WTC11 (cell line): ENCODE data around the gene ZNF48. TPM values are rescaled to one million over a fixed set of nuclear protein-coding genes. Genes with fewer than 3 reads are reported as not detected.

Experiments
- ATAC-seq: fragments of 200-7000 bp; cut with Tn5 transposase; 2 replicates; pipeline ENCODE4 v1.10.0; 2021; ENCODE audit warnings: mild to moderate bottlenecking, moderate library complexity
- CTCF ChIA-PET: fragments of 300-600 bp; sonication (Branson Sonifier 250); formaldehyde crosslinking; loops from one replicate; lab custom pipeline; 2021; ENCODE audit warnings: antibody characterized with exemption; lab: Charles Lee
- POLR2A ChIA-PET: fragments of 350-600 bp; sonication (Branson Sonifier 250); formaldehyde crosslinking; loops from one replicate; lab custom pipeline; 2021; ENCODE audit warnings: antibody characterized with exemption; lab: Charles Lee
- DNase-seq: peaks from one replicate; pipeline ENCODE4 v3.0.0; 2021; ENCODE audit warnings: low spot score
- H3K27ac Mint-ChIP-seq: 2 replicates; pipeline ENCODE4 v1.8.0; 2021; ENCODE audit warnings: mixed read lengths
- H3K27me3 Mint-ChIP-seq: 2 replicates; pipeline ENCODE4 v1.8.0; 2021; ENCODE audit warnings: low read depth, mild to moderate bottlenecking, moderate library complexity, mixed read lengths
- H3K36me3 Mint-ChIP-seq: 2 replicates; pipeline ENCODE4 v1.8.0; 2021; ENCODE audit warnings: mixed read lengths
- H3K4me1 Mint-ChIP-seq: 2 replicates; pipeline ENCODE4 v1.8.0; 2022; ENCODE audit warnings: mixed read lengths
- H3K4me3 Mint-ChIP-seq: 2 replicates; pipeline ENCODE4 v1.8.0; 2021; ENCODE audit warnings: mild to moderate bottlenecking, moderate library complexity, mixed read lengths
- H3K9me3 Mint-ChIP-seq: 2 replicates; pipeline ENCODE4 v1.8.0; 2021; ENCODE audit warnings: mixed read lengths
- CBFB ChIP-seq: sonication (generic); formaldehyde crosslinking; IDR thresholded peaks from 2 replicates; pipeline ENCODE4 v1.8.1; 2022; ENCODE audit warnings: mild to moderate bottlenecking, low read depth, missing genetic modification reagents
- CDX4 ChIP-seq: fragments of 250-450 bp; sonication (Bioruptor Pico); IDR thresholded peaks from 2 replicates; pipeline ENCODE4 v1.9.0; 2021; ENCODE audit warnings: moderate library complexity, mild to moderate bottlenecking, inconsistent platforms, borderline replicate concordance
- ERG ChIP-seq: fragments of 250-450 bp; sonication (Bioruptor Pico); IDR thresholded peaks from 2 replicates; pipeline ENCODE4 v1.8.0; 2021; ENCODE audit warnings: mild to moderate bottlenecking
- ESRRA ChIP-seq: sonication (generic); formaldehyde crosslinking; IDR thresholded peaks from 2 replicates; pipeline ENCODE4 v1.8.1; 2022; ENCODE audit warnings: mild to moderate bottlenecking, missing genetic modification reagents, borderline replicate concordance
- JAZF1 ChIP-seq: fragments of 250-450 bp; sonication (Bioruptor Pico); IDR thresholded peaks from 2 replicates; pipeline ENCODE4 v1.9.0; 2021; ENCODE audit warnings: moderate library complexity, mild to moderate bottlenecking, inconsistent platforms
- MXD4 ChIP-seq: fragments of 250-450 bp; sonication (Bioruptor Pico); IDR thresholded peaks from 2 replicates; pipeline ENCODE4 v1.8.0; 2021; ENCODE audit warnings: mild to moderate bottlenecking, moderate library complexity, borderline replicate concordance
- NFE2L1 ChIP-seq: sonication (generic); formaldehyde crosslinking; IDR thresholded peaks from 2 replicates; pipeline ENCODE4 v1.8.1; 2023; ENCODE audit warnings: missing genetic modification reagents
- NR2C2 ChIP-seq: sonication (generic); formaldehyde crosslinking; IDR thresholded peaks from 2 replicates; pipeline ENCODE4 v1.8.0; 2022; ENCODE audit warnings: mild to moderate bottlenecking, missing genetic modification reagents
- NR3C1 ChIP-seq: sonication (generic); formaldehyde crosslinking; conservative IDR thresholded peaks from 2 replicates; pipeline ENCODE4 v1.8.1; 2023; ENCODE audit warnings: low read depth, mild to moderate bottlenecking, missing genetic modification reagents
- OVOL2 ChIP-seq: fragments of 250-450 bp; sonication (Bioruptor Pico); IDR thresholded peaks from 2 replicates; pipeline ENCODE4 v1.9.0; 2021; ENCODE audit warnings: mild to moderate bottlenecking, borderline replicate concordance
- RELA ChIP-seq: sonication (generic); formaldehyde crosslinking; IDR thresholded peaks from 2 replicates; pipeline ENCODE4 v1.8.1; 2022; ENCODE audit warnings: missing genetic modification reagents, mild to moderate bottlenecking, borderline replicate concordance
- RORB ChIP-seq: fragments of 250-450 bp; sonication (Bioruptor Pico); IDR thresholded peaks from 2 replicates; pipeline ENCODE4 v1.9.0; 2021; ENCODE audit warnings: mild to moderate bottlenecking
- ZNF281 ChIP-seq: sonication (generic); formaldehyde crosslinking; IDR thresholded peaks from 2 replicates; pipeline ENCODE4 v1.8.0; 2023; ENCODE audit warnings: mild to moderate bottlenecking, missing genetic modification reagents
- total RNA-seq: library from RNA; stranded (reverse); gene quantifications from 3 replicates; pipeline ENCODE4 v1.2.3, GENCODE V29; 2021
- TF ChIP-seq, protein P1 (sequence below): sonication (generic); formaldehyde crosslinking; IDR thresholded peaks from 2 replicates; pipeline ENCODE4 v1.8.0; 2022; ENCODE audit warnings: mild to moderate bottlenecking, missing genetic modification reagents
- TF ChIP-seq, protein P2 (sequence below): sonication (generic); formaldehyde crosslinking; conservative IDR thresholded peaks from 2 replicates; pipeline ENCODE4 v1.8.1; 2022; ENCODE audit warnings: mild to moderate bottlenecking, missing genetic modification reagents
- TF ChIP-seq, protein P3 (sequence below): sonication (generic); formaldehyde crosslinking; IDR thresholded peaks from 2 replicates; pipeline ENCODE4 v1.8.0; 2022; ENCODE audit warnings: missing genetic modification reagents

ZNF48 gene
- total RNA-seq, 1 experiment from 2014 or later, result 39.3 TPM

GRCh38 chr16:30371248-30371816 lies 23.9 kb upstream of the ZNF48 start (continued):
- TF ChIP-seq ERG (CRISPR knock-in tag) (no peak), MXD4 (CRISPR knock-in tag) (no peak)
- TF ChIP-seq, protein P1, sequence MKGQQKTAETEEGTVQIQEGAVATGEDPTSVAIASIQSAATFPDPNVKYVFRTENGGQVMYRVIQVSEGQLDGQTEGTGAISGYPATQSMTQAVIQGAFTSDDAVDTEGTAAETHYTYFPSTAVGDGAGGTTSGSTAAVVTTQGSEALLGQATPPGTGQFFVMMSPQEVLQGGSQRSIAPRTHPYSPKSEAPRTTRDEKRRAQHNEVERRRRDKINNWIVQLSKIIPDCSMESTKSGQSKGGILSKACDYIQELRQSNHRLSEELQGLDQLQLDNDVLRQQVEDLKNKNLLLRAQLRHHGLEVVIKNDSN (CRISPR knock-in tag), result no peak

- no peak for ATAC-seq
- no peak for TF ChIP-seq NR2C2 (CRISPR knock-in tag)
- TF ChIP-seq, all 79 proteins: peak for 0
- Mint-ChIP-seq H3K27me3 (no peaks in the 10 kb centered on the region; the same call in 1 of the 2 replicates), H3K4me1 (peaks cover 39% of the 10 kb centered on the region), H3K9me3 (no peaks in the 10 kb centered on the region), H3K4me3 (peak overlapping the region; percentile 70), H3K36me3 (no peaks in the 10 kb centered on the region), H3K27ac (peak overlapping the region; percentile 57; the same call in 1 of the 2 replicates)
- POLR2A ChIA-PET, result interaction anchor here (0.6 kb wide), 1 partner anchor 252 kb away, joined by 3 read pairs; no protein-coding TSS in a partner anchor
- CTCF ChIA-PET, result interaction anchor here (1.3 to 3.9 kb wide), 6 partner anchors 17 to 260 kb away, joined by 4 to 47 read pairs (median 26); partner anchors contain the start of genes CD2BP2, GDPD3, ZNF48 and ZNF764
- DNase-seq, result no peak
Measured at GRCh38 chr16:30372038-30372712, 23.0 kb upstream of the ZNF48 start.

DNA sequence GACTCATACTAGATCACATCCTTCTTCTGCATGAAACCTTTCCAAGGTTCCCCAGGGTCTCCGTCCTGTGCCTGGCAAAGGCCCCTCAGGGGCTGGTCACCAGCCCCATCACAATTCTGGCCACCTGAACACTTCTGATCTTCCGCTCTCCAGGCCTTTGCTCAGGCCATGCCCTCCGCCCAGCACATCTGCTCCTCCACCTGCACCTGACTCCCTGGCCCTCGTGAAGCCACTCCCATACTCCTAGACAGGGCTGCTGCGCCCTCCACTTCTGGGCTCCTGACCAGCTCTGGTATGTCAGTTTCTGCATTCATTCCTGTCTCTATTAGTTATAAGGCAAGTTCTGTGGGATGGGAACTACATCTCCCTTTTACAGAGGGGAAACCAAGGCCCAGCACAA lies 22.5 kb upstream of the ZNF48 start:
- Mint-ChIP-seq H3K27ac (peak overlapping the region; percentile 69; the same call in 1 of the 2 replicates), H3K27me3 (no peaks in the 10 kb centered on the region; the same call in 1 of the 2 replicates), H3K36me3 (no peaks in the 10 kb centered on the region), H3K4me3 (no peak overlapping the region; the same call in 1 of the 2 replicates), H3K4me1 (peaks cover 36% of the 10 kb centered on the region), H3K9me3 (no peaks in the 10 kb centered on the region)
- ATAC-seq (no peak), DNase-seq (no peak)
- TF ChIP-seq NR3C1 (CRISPR knock-in tag) (no peak), RORB (CRISPR knock-in tag) (no peak), OVOL2 (no peak), CBFB (CRISPR knock-in tag) (no peak), NFE2L1 (CRISPR knock-in tag) (no peak), ESRRA (CRISPR knock-in tag) (no peak), ZNF281 (CRISPR knock-in tag) (no peak), JAZF1 (no peak), CDX4 (no peak), NR2C2 (CRISPR knock-in tag) (no peak), RELA (CRISPR knock-in tag) (no peak)
- TF ChIP-seq, protein P2, sequence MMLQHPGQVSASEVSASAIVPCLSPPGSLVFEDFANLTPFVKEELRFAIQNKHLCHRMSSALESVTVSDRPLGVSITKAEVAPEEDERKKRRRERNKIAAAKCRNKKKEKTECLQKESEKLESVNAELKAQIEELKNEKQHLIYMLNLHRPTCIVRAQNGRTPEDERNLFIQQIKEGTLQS (CRISPR knock-in tag), result no peak
- TF ChIP-seq, protein P3, sequence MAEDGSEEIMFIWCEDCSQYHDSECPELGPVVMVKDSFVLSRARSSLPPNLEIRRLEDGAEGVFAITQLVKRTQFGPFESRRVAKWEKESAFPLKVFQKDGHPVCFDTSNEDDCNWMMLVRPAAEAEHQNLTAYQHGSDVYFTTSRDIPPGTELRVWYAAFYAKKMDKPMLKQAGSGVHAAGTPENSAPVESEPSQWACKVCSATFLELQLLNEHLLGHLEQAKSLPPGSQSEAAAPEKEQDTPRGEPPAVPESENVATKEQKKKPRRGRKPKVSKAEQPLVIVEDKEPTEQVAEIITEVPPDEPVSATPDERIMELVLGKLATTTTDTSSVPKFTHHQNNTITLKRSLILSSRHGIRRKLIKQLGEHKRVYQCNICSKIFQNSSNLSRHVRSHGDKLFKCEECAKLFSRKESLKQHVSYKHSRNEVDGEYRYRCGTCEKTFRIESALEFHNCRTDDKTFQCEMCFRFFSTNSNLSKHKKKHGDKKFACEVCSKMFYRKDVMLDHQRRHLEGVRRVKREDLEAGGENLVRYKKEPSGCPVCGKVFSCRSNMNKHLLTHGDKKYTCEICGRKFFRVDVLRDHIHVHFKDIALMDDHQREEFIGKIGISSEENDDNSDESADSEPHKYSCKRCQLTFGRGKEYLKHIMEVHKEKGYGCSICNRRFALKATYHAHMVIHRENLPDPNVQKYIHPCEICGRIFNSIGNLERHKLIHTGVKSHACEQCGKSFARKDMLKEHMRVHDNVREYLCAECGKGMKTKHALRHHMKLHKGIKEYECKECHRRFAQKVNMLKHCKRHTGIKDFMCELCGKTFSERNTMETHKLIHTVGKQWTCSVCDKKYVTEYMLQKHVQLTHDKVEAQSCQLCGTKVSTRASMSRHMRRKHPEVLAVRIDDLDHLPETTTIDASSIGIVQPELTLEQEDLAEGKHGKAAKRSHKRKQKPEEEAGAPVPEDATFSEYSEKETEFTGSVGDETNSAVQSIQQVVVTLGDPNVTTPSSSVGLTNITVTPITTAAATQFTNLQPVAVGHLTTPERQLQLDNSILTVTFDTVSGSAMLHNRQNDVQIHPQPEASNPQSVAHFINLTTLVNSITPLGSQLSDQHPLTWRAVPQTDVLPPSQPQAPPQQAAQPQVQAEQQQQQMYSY (CRISPR knock-in tag), result no peak
- ChIA-PET POLR2A (no interaction called here), CTCF (no interaction called here)
